T-helper 9 cell (primary cell): ENCODE measurements around the gene SMPX.

Experiments
- DNase-seq: peaks from one replicate; pipeline ENCODE4 v3.0.0-alpha.2; 2020

SMPX gene

DNA sequence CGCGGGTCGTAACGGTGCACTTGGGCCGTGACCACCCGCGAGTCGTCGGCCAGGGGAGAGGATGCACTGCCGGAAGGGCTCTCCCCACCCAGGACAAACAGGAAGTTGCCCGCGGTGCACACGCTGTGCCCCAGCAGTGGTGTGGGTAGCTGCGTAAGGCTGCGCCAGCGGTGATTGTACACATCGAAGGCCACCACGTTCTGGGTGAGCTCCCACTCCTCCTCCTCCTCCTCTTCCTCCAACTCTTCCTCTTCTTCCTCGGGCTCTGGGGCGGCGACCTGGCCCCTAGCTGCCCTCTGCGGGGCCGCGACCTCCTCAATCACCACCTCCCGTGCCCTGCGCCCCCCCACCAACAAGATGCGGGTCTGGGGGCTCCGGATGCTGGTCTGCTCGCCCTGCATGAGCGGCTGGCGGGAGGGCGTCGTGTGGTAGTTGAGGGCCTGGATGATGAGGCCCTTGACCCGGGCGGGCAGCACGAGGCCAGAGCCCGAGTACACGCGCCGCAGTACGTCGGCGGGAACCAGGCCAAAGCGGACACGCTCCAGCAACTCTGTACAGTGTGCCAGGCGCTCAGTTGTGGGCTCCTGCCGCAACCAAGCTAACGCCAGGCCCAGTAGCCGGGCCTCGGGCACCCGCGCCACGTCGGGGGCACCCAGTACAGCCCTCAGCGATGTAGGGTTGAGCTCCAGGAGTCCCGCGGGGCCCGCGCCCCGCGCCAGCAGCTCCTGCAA is 101.2 kb downstream of the SMPX start:
- no peak for DNase-seq
